Activated CD8-positive, alpha-beta T cell treated with anti-CD3 and anti-CD28 coated beads for 36 hours (primary cell): Measurements from ENCODE around the gene SDR9C7. TPM values are rescaled to one million over a fixed set of nuclear protein-coding genes. Genes with fewer than 3 reads are reported as not detected.

Experiments
- ATAC-seq: fragments of 200-7000 bp; cut with Tn5 transposase; one replicate; pipeline ENCODE4 v1.10.0; 2021; ENCODE audit warnings: mild to moderate bottlenecking, moderate library complexity
- CTCF ChIA-PET: fragments of 350-600 bp; sonication (Branson Sonifier 250); formaldehyde crosslinking; loops from one replicate; lab custom pipeline; 2021; ENCODE audit warnings: antibody characterized with exemption; lab: Charles Lee
- POLR2A ChIA-PET: fragments of 350-600 bp; sonication (Branson Sonifier 250); formaldehyde crosslinking; loops from one replicate; lab custom pipeline; 2021; ENCODE audit warnings: antibody characterized with exemption; lab: Charles Lee
- DNase-seq: peaks from one replicate; pipeline ENCODE4 v3.0.0-alpha.2; 2020
- H3K27ac Mint-ChIP-seq: one replicate; pipeline ENCODE4 v1.8.0; 2021; ENCODE audit warnings: mild to moderate bottlenecking, mixed read lengths
- H3K27me3 Mint-ChIP-seq: one replicate; pipeline ENCODE4 v1.8.0; 2021; ENCODE audit warnings: mixed read lengths
- H3K36me3 Mint-ChIP-seq: one replicate; pipeline ENCODE4 v1.8.0; 2021; ENCODE audit warnings: low read depth, mixed read lengths
- H3K4me1 Mint-ChIP-seq: one replicate; pipeline ENCODE4 v1.8.0; 2021; ENCODE audit warnings: low read depth, mixed read lengths
- H3K4me3 Mint-ChIP-seq: one replicate; pipeline ENCODE4 v1.8.0; 2021; ENCODE audit warnings: mild to moderate bottlenecking, moderate library complexity, mixed read lengths
- H3K9me3 Mint-ChIP-seq: one replicate; pipeline ENCODE4 v1.8.0; 2021; ENCODE audit warnings: mixed read lengths
- CTCF ChIP-seq: fragments of 200-600 bp; IDR thresholded peaks from one replicate; pipeline ENCODE4 v1.8.0; 2022; ENCODE audit warnings: antibody characterized with exemption, mild to moderate bottlenecking
- intact Hi-C: fragments of 100-400 bp; cut with micrococcal nuclease; formaldehyde crosslinking; loops from one replicate; pipeline ENCODE4 v1.10.0; 2022
- total RNA-seq, 2 experiments: library from RNA; stranded (reverse); gene quantifications; one replicate each; pipeline ENCODE4 v1.2.3, GENCODE V29; 2021

SDR9C7 gene
- total RNA-seq, 2 experiments from 2014 or later: not detected

- DNase-seq (no peak), ATAC-seq (no peak)
- H3K27ac Mint-ChIP-seq: no peak overlapping the region
- ChIA-PET POLR2A (interaction anchor here (0.6 kb wide), 1 partner anchor 26 kb away, joined by 3 read pairs; no protein-coding TSS in a partner anchor), CTCF (no interaction called here)
- H3K9me3 Mint-ChIP-seq: no peaks in the 10 kb centered on the region
- H3K4me1 Mint-ChIP-seq: no peaks in the 10 kb centered on the region
- TF ChIP-seq CTCF: no peak
- no peak overlapping the region for H3K4me3 Mint-ChIP-seq
- no peaks in the 10 kb centered on the region for H3K36me3 Mint-ChIP-seq
- H3K27me3 Mint-ChIP-seq: no peaks in the 10 kb centered on the region
- intact Hi-C loops: no loop called here
These were observed 20.1 kb upstream of the SDR9C7 start for GRCh38 chr12:56954057-56954957.

GRCh38 chr12:56953314-56953713, 19.1 kb upstream of the SDR9C7 start:
- H3K9me3 Mint-ChIP-seq: no peaks in the 10 kb centered on the region
- intact Hi-C loops: no loop called here
- CTCF ChIA-PET: interaction anchor here (0.9 to 1.5 kb wide), 2 partner anchors 48 to 92 kb away, joined by 3 to 6 read pairs; no protein-coding TSS in a partner anchor
- no peaks in the 10 kb centered on the region for H3K4me1 Mint-ChIP-seq
- H3K4me3 Mint-ChIP-seq: no peak overlapping the region
- ATAC-seq (no peak), DNase-seq (no peak)
- H3K27me3 Mint-ChIP-seq: no peaks in the 10 kb centered on the region
- H3K36me3 Mint-ChIP-seq: no peaks in the 10 kb centered on the region
- H3K27ac Mint-ChIP-seq: no peak overlapping the region
- no peak for TF ChIP-seq CTCF
- POLR2A ChIA-PET: no interaction called here

- ChIA-PET POLR2A (interaction anchor here (0.6 to 1.3 kb wide), 2 partner anchors 10 to 132 kb away, joined by 3 to 4 read pairs; no protein-coding TSS in a partner anchor), CTCF (interaction anchor here (0.9 to 1.3 kb wide), 2 partner anchors 18 to 20 kb away, joined by 3 read pairs; no protein-coding TSS in a partner anchor)
- H3K36me3 Mint-ChIP-seq: no peaks in the 10 kb centered on the region
- no peak overlapping the region for H3K4me3 Mint-ChIP-seq
- no peak for TF ChIP-seq CTCF
- DNase-seq: no peak
- ATAC-seq: no peak
- H3K4me1 Mint-ChIP-seq: no peaks in the 10 kb centered on the region
- H3K27ac Mint-ChIP-seq: no peak overlapping the region
- intact Hi-C loops: no loop called here
- H3K9me3 Mint-ChIP-seq: no peaks in the 10 kb centered on the region
- H3K27me3 Mint-ChIP-seq: peaks cover 2% of the 10 kb centered on the region
These were observed 17.6 kb upstream of the SDR9C7 start for GRCh38 chr12:56951582-56952339.

GRCh38 chr12:56948881-56949280, 14.7 kb upstream of the SDR9C7 start:
- no peak for TF ChIP-seq CTCF
- Mint-ChIP-seq H3K4me3 (no peak overlapping the region), H3K36me3 (no peaks in the 10 kb centered on the region), H3K9me3 (peaks cover 3% of the 10 kb centered on the region), H3K27ac (no peak overlapping the region), H3K27me3 (peaks cover 2% of the 10 kb centered on the region), H3K4me1 (no peaks in the 10 kb centered on the region)
- no peak for DNase-seq
- ChIA-PET POLR2A (no interaction called here), CTCF (interaction anchor here (1.2 kb wide), 2 partner anchors 52 to 122 kb away, joined by 3 read pairs; no protein-coding TSS in a partner anchor)
- ATAC-seq: no peak
- intact Hi-C loops: no loop called here
